Left ventricle myocardium inferior (tissue), 1 donor: ENCODE results near the gene ISYNA1. TPM values are rescaled to one million over a fixed set of nuclear protein-coding genes. Genes with fewer than 3 reads are reported as not detected.

Experiments
- DNase-seq: peaks from one replicate; pipeline ENCODE4 v3.0.0-alpha.2; 2020
- H3K27ac ChIP-seq: fragments of 200-600 bp; replicated peaks from 2 replicates; pipeline ENCODE4 v1.8.0; 2021
- H3K27me3 ChIP-seq: fragments of 200-600 bp; 2 replicates; pipeline ENCODE4 v1.8.0; 2021; ENCODE audit warnings: low read depth
- H3K36me3 ChIP-seq: fragments of 200-600 bp; 2 replicates; pipeline ENCODE4 v1.8.0; 2021
- H3K4me1 ChIP-seq: fragments of 200-600 bp; 2 replicates; pipeline ENCODE4 v1.8.0; 2021
- H3K4me3 ChIP-seq: fragments of 200-600 bp; 2 replicates; pipeline ENCODE4 v1.8.0; 2021; ENCODE audit warnings: mild to moderate bottlenecking, moderate library complexity
- H3K9me3 ChIP-seq: fragments of 200-600 bp; replicated peaks from 2 replicates; pipeline ENCODE4 v1.8.0; 2021
- CTCF ChIP-seq: fragments of 200-600 bp; IDR thresholded peaks from 2 replicates; pipeline ENCODE4 v1.8.0; 2021; ENCODE audit warnings: antibody characterized with exemption, mild to moderate bottlenecking, borderline replicate concordance
- intact Hi-C: fragments of 100-400 bp; cut with micrococcal nuclease; formaldehyde crosslinking; loops from one replicate; pipeline ENCODE4 v1.11.0; 2022
- total RNA-seq: library from RNA; stranded (reverse); fragmentation: NEBNext Ultra II Directional; extraction: Animal tissue kit (Norgen Biotek cat#: 25700); gene quantifications from one replicate; pipeline ENCODE4 v1.2.1, GENCODE V29; 2021
- donor health status: DM: no; HTN: yes; CAD: no; lungs with severe emphysema.

The ISYNA1 gene
- total RNA-seq, 1 donor from 2014 or later = 24.1 TPM

GRCh38 chr19:18470787-18471186 lies 32.9 kb upstream of the ISYNA1 start:
- H3K27me3 ChIP-seq = no peaks in the 10 kb centered on the region
- peaks cover 16% of the 10 kb centered on the region for H3K36me3 ChIP-seq
- DNase-seq = no peak
- intact Hi-C loops = no loop called here
- H3K4me3 ChIP-seq = no peak overlapping the region
- TF ChIP-seq CTCF = no peak
- H3K27ac ChIP-seq = no peak overlapping the region
- H3K9me3 ChIP-seq = no peaks in the 10 kb centered on the region
- peaks cover 76% of the 10 kb centered on the region for H3K4me1 ChIP-seq

GRCh38 chr19:18469069-18469846 lies 31.3 kb upstream of the ISYNA1 start:
- Histone ChIP-seq H3K27me3 (no peaks in the 10 kb centered on the region), H3K4me3 (no peak overlapping the region), H3K4me1 (peaks cover 76% of the 10 kb centered on the region), H3K27ac (peak overlapping the region; percentile 14), H3K36me3 (peaks cover 16% of the 10 kb centered on the region), H3K9me3 (no peaks in the 10 kb centered on the region)
- TF ChIP-seq CTCF = peak; percentile 78
- intact Hi-C loops = loop anchor here (5.0 kb wide), 1 partner anchor 53 kb away; the partner anchor contains the start of gene ELL
- peak; percentile 69 for DNase-seq

- no peaks in the 10 kb centered on the region for H3K9me3 ChIP-seq
- no peaks in the 10 kb centered on the region for H3K27me3 ChIP-seq
- intact Hi-C loops = loop anchor here (5.0 kb wide), 1 partner anchor 54 kb away; the partner anchor contains the start of gene ELL
- H3K4me1 ChIP-seq = peaks cover 75% of the 10 kb centered on the region
- H3K36me3 ChIP-seq = peaks cover 16% of the 10 kb centered on the region
- no peak overlapping the region for H3K4me3 ChIP-seq
- H3K27ac ChIP-seq = peak overlapping the region; percentile 14
- DNase-seq = no peak
- TF ChIP-seq CTCF = no peak
These were observed 30.6 kb upstream of the ISYNA1 start for GRCh38 chr19:18468517-18468916.

GRCh38 chr19:18467978-18468377 lies 30.0 kb upstream of the ISYNA1 start:
- Histone ChIP-seq H3K9me3 (no peaks in the 10 kb centered on the region), H3K27ac (peak overlapping the region; percentile 14), H3K27me3 (no peaks in the 10 kb centered on the region), H3K4me1 (peaks cover 70% of the 10 kb centered on the region), H3K4me3 (no peak overlapping the region), H3K36me3 (peaks cover 16% of the 10 kb centered on the region)
- TF ChIP-seq CTCF = no peak
- no peak for DNase-seq
- intact Hi-C loops = loop anchor here (5.0 kb wide), 1 partner anchor 54 kb away; the partner anchor contains the start of gene ELL

GRCh38 chr19:18466354-18466753 lies 28.4 kb upstream of the ISYNA1 start:
- no peak for DNase-seq
- H3K4me3 ChIP-seq = no peak overlapping the region
- H3K27ac ChIP-seq = peak overlapping the region; percentile 90
- H3K9me3 ChIP-seq = no peaks in the 10 kb centered on the region
- intact Hi-C loops = loop anchor here (5.0 kb wide), 1 partner anchor 56 kb away; the partner anchor contains the start of gene ELL
- no peak for TF ChIP-seq CTCF
- H3K27me3 ChIP-seq = no peaks in the 10 kb centered on the region
- H3K4me1 ChIP-seq = peaks cover 78% of the 10 kb centered on the region
- H3K36me3 ChIP-seq = peaks cover 12% of the 10 kb centered on the region
